Measurements from ENCODE around the gene FMN1.

FMN1 gene

DNA sequence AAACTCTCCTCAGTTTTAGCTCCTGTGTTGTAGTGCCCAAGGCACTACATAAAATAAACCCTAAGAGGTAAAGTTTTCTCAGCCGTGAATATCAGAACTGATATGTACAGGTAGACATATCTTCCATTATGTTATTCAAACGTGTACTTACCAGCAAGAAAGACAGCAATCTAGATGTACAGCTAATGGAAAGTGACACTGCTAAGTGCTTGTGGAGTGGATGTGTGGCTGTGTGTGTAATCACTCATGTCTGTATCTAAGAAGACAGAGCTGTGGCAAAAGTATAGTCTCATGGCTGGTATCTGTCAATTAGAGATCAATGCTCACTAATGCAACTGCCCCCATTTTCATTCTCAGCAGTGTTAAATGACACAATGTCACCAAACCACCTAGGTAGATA lies 101.3 kb downstream of the FMN1 start:
- Histone ChIP-seq H3K27ac (no peak overlapping the region), H3K4me3 (ENCODE audit: low read depth in 1 of 2, low read length in 1 of 2) (no peak overlapping the region), H3K4me1 (ENCODE audit: control insufficient read depth in 1 of 2, insufficient read depth in 1 of 2, low read depth in 1 of 2, low read length in 1 of 2) (no peaks in the 10 kb centered on the region), H3K36me3 (no peaks in the 10 kb centered on the region), H3K27me3 (no peaks in the 10 kb centered on the region), H3K9me3 (no peaks in the 10 kb centered on the region)
- TF ChIP-seq, protein P1, sequence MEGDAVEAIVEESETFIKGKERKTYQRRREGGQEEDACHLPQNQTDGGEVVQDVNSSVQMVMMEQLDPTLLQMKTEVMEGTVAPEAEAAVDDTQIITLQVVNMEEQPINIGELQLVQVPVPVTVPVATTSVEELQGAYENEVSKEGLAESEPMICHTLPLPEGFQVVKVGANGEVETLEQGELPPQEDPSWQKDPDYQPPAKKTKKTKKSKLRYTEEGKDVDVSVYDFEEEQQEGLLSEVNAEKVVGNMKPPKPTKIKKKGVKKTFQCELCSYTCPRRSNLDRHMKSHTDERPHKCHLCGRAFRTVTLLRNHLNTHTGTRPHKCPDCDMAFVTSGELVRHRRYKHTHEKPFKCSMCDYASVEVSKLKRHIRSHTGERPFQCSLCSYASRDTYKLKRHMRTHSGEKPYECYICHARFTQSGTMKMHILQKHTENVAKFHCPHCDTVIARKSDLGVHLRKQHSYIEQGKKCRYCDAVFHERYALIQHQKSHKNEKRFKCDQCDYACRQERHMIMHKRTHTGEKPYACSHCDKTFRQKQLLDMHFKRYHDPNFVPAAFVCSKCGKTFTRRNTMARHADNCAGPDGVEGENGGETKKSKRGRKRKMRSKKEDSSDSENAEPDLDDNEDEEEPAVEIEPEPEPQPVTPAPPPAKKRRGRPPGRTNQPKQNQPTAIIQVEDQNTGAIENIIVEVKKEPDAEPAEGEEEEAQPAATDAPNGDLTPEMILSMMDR (IDR thresholded peaks at IDR 0.05): no peak

DNA sequence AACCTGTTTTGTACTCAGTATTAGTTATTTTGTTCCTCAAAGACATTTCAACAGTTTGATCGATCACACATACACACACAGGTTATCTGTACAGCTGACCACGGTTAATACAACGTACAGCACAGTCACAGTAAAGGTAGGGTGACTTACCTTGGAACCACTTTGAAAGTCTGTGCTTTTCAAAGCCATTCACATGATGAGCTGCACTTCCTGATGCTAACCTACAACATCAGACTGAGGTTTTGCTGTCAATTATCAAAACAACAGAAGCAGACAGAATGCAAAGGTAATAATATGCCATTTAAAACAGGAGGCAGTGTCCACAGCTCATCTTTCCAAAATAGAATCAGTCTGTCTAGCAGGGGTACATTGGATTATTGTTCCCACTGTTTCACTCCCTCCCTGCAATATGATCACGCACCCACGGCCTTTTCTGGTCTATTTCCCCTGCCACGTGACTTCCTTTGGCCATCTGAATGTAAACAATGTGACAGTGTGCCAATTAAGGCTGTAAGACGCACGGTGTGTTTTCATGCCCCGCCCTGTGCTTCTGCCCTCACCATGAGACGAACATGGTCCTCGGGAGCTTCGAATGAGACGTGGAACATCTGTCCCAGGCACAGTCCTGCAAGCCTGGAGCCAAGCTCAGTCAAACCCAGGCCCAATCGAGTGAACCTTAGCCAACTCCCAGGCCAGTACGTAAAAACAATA lies 102.4 kb downstream of the FMN1 start:
- Histone ChIP-seq H3K27me3 (no peaks in the 10 kb centered on the region), H3K27ac (no peak overlapping the region), H3K9me3 (no peaks in the 10 kb centered on the region), H3K36me3 (no peaks in the 10 kb centered on the region), H3K4me1 (ENCODE audit: control insufficient read depth in 1 of 2, insufficient read depth in 1 of 2, low read depth in 1 of 2, low read length in 1 of 2) (no peaks in the 10 kb centered on the region), H3K4me3 (ENCODE audit: low read depth in 1 of 2, low read length in 1 of 2) (no peak overlapping the region)
- TF ChIP-seq, protein P1 (IDR thresholded peaks at IDR 0.05): no peak

DNA sequence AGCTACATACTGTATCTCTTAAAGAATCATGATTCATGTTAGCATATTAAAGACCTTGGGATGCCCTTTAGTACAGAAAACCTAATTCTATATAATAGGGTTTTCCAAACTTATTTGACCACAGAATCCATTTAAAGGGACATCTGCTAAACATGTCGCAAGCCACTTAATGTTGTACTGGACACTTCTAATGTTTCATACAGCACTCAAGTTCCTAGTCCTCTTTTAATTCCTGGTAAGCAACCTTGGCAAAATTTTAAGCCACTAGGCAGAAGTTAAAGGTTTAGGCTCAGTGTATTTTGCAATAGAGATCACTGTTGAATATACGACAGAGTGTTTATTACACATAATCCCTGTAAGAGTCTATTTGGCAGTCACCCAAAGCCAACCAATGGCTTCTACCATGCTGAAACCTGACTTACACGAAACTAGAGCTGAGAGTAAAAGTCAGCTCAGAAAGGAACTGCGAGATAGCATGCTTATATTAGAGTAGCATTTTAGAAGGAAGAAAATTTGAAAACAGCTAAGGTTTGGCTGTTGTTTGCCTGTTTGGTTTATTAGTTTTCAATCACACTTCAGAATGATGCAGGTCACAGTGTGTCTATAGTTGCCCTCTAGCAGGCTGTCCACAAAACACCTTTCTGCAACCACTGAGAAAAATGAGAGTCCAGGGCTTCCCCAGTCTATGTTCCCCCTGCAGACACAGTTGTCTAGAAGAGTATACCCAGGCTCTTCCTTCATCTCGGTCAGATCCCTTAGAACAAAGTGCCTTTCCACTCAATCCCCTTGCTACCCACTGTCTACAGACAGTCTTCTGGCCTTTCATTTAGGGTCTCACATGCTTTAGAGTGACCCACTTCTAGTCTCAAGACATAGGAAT lies 104.4 kb downstream of the FMN1 start:
- H3K27ac ChIP-seq: no peak overlapping the region
- TF ChIP-seq, protein P1 (IDR thresholded peaks at IDR 0.05): no peak
- no peaks in the 10 kb centered on the region for H3K4me1 ChIP-seq (ENCODE audit: control insufficient read depth in 1 of 2, insufficient read depth in 1 of 2, low read depth in 1 of 2, low read length in 1 of 2)
- H3K9me3 ChIP-seq: no peaks in the 10 kb centered on the region
- no peak overlapping the region for H3K4me3 ChIP-seq (ENCODE audit: low read depth in 1 of 2, low read length in 1 of 2)
- H3K36me3 ChIP-seq: no peaks in the 10 kb centered on the region
- no peaks in the 10 kb centered on the region for H3K27me3 ChIP-seq

DNA sequence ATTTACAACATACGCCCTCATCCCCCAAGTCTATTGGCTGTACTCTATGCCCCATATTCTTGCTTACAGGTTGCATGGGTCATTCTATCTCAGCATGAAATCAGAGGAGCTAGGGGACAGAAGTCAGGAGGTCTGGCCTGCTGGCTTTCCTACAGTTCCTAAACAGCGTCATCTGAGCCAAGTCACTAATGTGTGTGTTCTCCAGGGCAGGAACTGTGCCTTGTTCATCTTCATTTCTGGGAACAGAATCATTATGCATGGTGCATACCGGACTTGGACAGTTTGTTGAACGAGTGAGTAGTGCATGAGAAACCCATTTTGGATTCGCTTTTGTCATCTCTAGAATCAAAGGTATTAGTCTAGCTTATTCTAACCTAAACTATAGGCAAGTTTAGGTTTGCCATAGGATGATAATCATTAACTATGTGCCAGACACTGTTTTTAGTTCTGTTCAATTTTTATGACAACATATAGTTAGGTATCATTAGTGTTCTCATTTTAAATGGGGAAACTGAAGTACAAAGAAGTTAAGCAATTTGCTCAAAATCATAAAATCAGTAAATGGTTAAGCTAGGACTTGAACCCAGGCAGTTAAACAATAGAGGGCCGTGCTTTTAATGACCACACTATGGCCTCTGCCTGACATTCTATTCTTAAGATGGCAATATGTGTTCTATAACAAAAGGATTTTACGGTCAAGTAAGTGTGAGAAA lies 105.2 kb downstream of the FMN1 start:
- no peak overlapping the region for H3K4me3 ChIP-seq (ENCODE audit: low read depth in 1 of 2, low read length in 1 of 2)
- H3K4me1 ChIP-seq (ENCODE audit: control insufficient read depth in 1 of 2, insufficient read depth in 1 of 2, low read depth in 1 of 2, low read length in 1 of 2): no peaks in the 10 kb centered on the region
- H3K36me3 ChIP-seq: no peaks in the 10 kb centered on the region
- H3K27ac ChIP-seq: no peak overlapping the region
- TF ChIP-seq, protein P1 (IDR thresholded peaks at IDR 0.05): no peak
- no peaks in the 10 kb centered on the region for H3K27me3 ChIP-seq
- H3K9me3 ChIP-seq: no peaks in the 10 kb centered on the region

DNA sequence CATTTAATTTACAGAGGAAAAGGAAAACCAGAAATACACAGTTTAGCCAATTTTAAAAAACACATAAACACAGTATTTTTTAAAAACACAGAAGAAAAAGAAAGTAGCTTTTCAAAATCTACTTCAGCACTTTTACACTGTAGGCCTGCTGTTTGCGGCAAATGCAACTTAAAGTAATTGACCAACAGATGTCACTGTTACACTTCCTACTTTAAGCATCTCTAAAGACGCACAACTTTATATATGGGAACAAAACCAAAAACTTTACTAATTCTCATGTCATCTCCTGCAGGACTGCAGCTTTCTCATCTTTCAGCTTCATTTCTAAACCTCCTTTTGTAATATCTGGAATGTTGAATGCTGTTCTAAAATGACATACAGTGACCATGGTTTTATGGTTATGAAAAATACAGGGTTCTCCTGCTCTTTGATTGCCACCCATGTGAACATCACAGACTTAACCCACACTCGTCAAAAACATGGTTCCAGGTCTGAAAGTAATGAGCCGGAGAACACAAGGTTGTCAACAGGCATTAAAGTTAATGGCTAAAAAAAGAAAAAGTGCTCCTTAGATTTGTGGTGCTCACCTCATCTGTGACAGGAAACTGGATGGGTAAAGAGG lies 107.9 kb downstream of the FMN1 start:
- no peak overlapping the region for H3K4me3 ChIP-seq (ENCODE audit: low read depth in 1 of 2, low read length in 1 of 2)
- no peaks in the 10 kb centered on the region for H3K4me1 ChIP-seq (ENCODE audit: control insufficient read depth in 1 of 2, insufficient read depth in 1 of 2, low read depth in 1 of 2, low read length in 1 of 2)
- no peaks in the 10 kb centered on the region for H3K36me3 ChIP-seq
- H3K9me3 ChIP-seq: no peaks in the 10 kb centered on the region
- H3K27ac ChIP-seq: no peak overlapping the region
- H3K27me3 ChIP-seq: no peaks in the 10 kb centered on the region
- TF ChIP-seq, protein P1 (IDR thresholded peaks at IDR 0.05): no peak
